Neutrophil (primary cell): ENCODE data around the gene SPATS1.
"Not testable (repeated sequence)": the region's sequence is repeated elsewhere in the genome, so short reads cannot be mapped to it uniquely, and the experiment has no call there.

ENCODE experiments used
- H3K27ac ChIP-seq: fragments of 200-600 bp; sonication (generic); 2 replicates; pipeline ENCODE4 v1.5.1; 2016; ENCODE audit warnings: mild to moderate bottlenecking, moderate library complexity
- H3K27me3 ChIP-seq: fragments of 200-600 bp; sonication (generic); 2 replicates; pipeline ENCODE4 v1.6.0; 2016; ENCODE audit warnings: mild to moderate bottlenecking
- H3K36me3 ChIP-seq: fragments of 200-600 bp; sonication (generic); 2 replicates; pipeline ENCODE4 v1.5.1; 2017
- H3K4me1 ChIP-seq, 2 experiments: fragments of 200-600 bp in 1 of 2; sonication (generic) in 1 of 2; 1 replicate in 1 of 2; 2 replicates in 1 of 2; pipeline versions ENCODE4 v1.5.1 to v1.6.1; 2013 to 2016; ENCODE audit warnings: low read depth in 1 of 2, low read length in 1 of 2, mild to moderate bottlenecking in 1 of 2, moderate library complexity in 1 of 2; ENCODE audit not compliant: control insufficient read depth in 1 of 2, insufficient read depth in 1 of 2
- H3K4me3 ChIP-seq, 2 experiments: fragments of 200-600 bp in 1 of 2; sonication (generic) in 1 of 2; 1 replicate in 1 of 2; 2 replicates in 1 of 2; pipeline ENCODE4 v1.5.1; 2013 to 2016; ENCODE audit warnings: low read depth in 1 of 2, low read length in 1 of 2, mild to moderate bottlenecking in 1 of 2, moderate library complexity in 1 of 2
- H3K9me3 ChIP-seq: fragments of 200-600 bp; sonication (generic); 2 replicates; pipeline ENCODE4 v1.5.1; 2016
- TF ChIP-seq, protein P1 (sequence below): fragments of 200-600 bp; sonication (generic); IDR thresholded peaks from 2 replicates; pipeline ENCODE4 v1.5.1; 2016; ENCODE audit warnings: antibody characterized with exemption

SPATS1 gene

DNA sequence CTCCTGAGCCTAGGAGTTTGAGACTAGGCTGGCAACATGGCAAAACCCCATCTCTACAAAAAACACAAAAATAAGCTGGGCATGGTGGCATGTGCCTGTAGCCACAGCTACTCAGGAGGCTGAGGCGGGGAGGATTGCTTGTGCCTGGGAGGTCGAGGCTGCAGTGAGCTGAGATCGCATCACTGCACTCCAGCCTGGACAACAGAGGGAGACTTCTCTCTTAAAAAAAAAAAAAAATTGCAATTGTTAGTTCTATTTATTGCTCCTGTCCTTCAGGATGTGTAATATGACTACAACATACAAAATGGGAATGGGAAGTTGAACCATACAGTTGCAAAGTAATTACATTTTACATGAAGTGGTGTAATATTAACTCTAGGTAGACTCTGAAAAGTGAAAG is 21.2 kb upstream of the SPATS1 start:
- Histone ChIP-seq H3K9me3 (no peaks in the 10 kb centered on the region), H3K4me3 (no peak overlapping the region), H3K4me1 (peaks cover 17 to 22% of the 10 kb centered on the region in 2 experiments), H3K36me3 (no peaks in the 10 kb centered on the region), H3K27ac (peak overlapping the region; percentile 9), H3K27me3 (peaks cover 13% of the 10 kb centered on the region)
- TF ChIP-seq, protein P1, sequence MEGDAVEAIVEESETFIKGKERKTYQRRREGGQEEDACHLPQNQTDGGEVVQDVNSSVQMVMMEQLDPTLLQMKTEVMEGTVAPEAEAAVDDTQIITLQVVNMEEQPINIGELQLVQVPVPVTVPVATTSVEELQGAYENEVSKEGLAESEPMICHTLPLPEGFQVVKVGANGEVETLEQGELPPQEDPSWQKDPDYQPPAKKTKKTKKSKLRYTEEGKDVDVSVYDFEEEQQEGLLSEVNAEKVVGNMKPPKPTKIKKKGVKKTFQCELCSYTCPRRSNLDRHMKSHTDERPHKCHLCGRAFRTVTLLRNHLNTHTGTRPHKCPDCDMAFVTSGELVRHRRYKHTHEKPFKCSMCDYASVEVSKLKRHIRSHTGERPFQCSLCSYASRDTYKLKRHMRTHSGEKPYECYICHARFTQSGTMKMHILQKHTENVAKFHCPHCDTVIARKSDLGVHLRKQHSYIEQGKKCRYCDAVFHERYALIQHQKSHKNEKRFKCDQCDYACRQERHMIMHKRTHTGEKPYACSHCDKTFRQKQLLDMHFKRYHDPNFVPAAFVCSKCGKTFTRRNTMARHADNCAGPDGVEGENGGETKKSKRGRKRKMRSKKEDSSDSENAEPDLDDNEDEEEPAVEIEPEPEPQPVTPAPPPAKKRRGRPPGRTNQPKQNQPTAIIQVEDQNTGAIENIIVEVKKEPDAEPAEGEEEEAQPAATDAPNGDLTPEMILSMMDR, result no peak

DNA sequence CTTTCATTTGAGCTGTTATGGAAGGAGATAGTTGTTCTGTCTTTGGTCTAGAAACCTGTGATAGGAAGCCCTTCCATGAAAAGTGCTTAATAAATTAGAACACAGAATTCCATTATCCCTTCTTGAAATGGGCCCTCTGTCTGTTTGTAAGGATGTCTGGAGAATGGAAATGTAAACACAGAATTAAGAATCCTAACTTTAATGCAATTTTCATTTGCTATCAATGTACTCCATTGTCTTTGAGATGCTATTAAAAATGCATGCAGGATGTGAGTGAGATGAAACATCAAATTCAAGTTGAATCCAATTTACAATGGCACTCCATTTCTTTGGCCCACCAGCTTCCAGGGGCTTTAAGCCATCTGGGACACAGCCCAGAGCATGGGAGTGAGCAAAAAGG is 15.4 kb upstream of the SPATS1 start:
- Histone ChIP-seq H3K4me1 (no peaks in the 10 kb centered on the region), H3K36me3 (no peaks in the 10 kb centered on the region)

DNA sequence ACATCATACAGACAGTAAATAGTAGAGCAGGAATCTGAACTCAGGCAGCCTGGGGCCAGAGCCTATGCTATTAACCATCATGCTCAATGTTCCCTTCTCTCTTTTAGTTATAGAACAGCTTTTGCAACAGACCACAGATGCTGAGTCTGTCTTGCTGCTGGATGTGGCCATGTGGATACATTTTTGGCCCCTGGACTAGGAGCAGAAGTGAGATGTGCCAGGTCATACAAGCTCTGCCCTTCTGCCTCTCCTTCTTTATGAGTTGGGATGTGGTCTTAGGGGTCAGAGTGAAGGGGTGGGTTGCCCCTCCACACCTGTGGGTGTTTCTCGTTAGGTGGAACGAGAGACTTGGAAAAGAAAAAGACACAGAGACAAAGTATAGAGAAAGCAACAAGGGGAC is 14.7 kb upstream of the SPATS1 start:
- H3K4me3 ChIP-seq, result no peak overlapping the region
- TF ChIP-seq, protein P1, result no peak
- H3K4me1 ChIP-seq, result peaks cover 3 to 5% of the 10 kb centered on the region in 2 experiments
- H3K27ac ChIP-seq, result no peak overlapping the region
- peaks cover 41% of the 10 kb centered on the region for H3K27me3 ChIP-seq
- H3K36me3 ChIP-seq, result no peaks in the 10 kb centered on the region
- H3K9me3 ChIP-seq, result no peaks in the 10 kb centered on the region

More for the DNA sequence above, 15.4 kb upstream of the SPATS1 start:
- Histone ChIP-seq H3K27ac (no peak overlapping the region), H3K9me3 (no peaks in the 10 kb centered on the region), H3K27me3 (peaks cover 41% of the 10 kb centered on the region), H3K4me3 (no peak overlapping the region)
- TF ChIP-seq, protein P1, result no peak

DNA sequence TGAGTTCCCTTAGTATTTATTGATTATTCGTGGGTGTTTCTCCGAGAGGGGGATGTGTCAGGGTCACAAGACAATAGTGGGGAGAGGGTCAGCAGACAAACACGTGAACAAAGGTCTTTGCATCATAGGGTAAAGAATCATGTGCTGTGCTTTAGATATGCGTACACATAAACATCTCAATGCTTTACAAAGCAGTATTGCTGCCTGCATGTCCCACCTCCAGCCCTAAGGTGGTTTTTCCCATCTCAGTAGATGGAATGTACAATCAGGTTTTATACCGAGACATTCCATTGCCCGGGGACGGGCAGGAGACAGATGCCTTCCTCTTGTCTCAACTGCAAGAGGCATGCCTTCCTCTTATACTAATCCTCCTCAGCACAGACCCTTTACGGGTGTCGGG is 14.2 kb upstream of the SPATS1 start:
- H3K27me3 ChIP-seq, result peaks cover 41% of the 10 kb centered on the region
- H3K4me1 ChIP-seq, H3K9me3 ChIP-seq, H3K4me3 ChIP-seq, H3K36me3 ChIP-seq, H3K27ac ChIP-seq: not testable (repeated sequence)

DNA sequence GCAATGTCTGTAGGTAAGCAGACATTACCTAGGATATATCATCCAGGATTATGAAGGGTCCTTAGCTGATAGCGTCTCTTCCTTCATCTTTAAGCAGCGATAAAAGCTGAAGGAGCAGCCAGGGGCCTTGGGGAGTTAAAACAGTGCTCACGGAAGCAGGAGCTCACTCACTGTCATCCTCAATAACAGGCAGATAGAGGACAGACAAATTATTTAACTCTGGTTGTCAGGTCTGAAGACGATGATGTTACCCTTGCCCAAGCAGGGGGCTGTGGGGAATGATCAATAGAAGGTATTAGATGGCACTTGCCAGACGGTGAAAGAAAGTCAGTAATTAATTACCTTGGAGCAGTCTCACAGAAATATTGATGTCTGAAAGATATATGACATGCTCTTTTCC is 12.6 kb upstream of the SPATS1 start:
- no peaks in the 10 kb centered on the region for H3K36me3 ChIP-seq

DNA sequence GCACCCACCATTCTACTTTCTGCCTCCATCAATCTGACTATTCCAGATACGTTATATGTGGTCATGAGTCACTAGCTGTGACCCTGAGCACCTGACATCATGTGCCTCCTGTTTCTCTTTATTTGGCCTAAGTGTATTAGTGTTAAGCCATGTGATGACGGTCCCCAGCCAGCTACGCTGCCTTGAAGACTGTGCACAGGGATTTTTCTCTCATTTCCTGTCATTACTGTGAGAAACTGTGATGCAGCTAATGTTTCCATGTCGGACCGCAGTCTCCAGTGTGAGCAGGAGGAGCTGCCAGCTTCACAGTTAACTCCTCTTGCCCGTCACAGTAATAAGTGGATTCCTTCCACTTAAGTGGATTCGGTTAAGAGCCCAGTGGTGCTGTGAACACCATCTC is 9.9 kb upstream of the SPATS1 start:
- Histone ChIP-seq H3K36me3 (no peaks in the 10 kb centered on the region), H3K4me3 (no peak overlapping the region), H3K9me3 (no peaks in the 10 kb centered on the region), H3K27me3 (peaks cover 29% of the 10 kb centered on the region), H3K27ac (peak overlapping the region; percentile 84), H3K4me1 (peaks cover 23 to 25% of the 10 kb centered on the region in 2 experiments)
- TF ChIP-seq, protein P1, result no peak

More for the DNA sequence above, 12.6 kb upstream of the SPATS1 start:
- no peak overlapping the region for H3K4me3 ChIP-seq
- TF ChIP-seq, protein P1, result no peak
- no peaks in the 10 kb centered on the region for H3K9me3 ChIP-seq
- peaks cover 41% of the 10 kb centered on the region for H3K27me3 ChIP-seq
- H3K27ac ChIP-seq, result no peak overlapping the region
- peaks cover 23 to 25% of the 10 kb centered on the region in 2 experiments for H3K4me1 ChIP-seq
